Measurements from ENCODE around the gene HSD17B13.
"Not testable (repeated sequence)": the region's sequence is repeated elsewhere in the genome, so short reads cannot be mapped to it uniquely, and the experiment has no call there.

Gene HSD17B13

GRCh38 chr4:87316961-87317360, 5.7 kb downstream of the HSD17B13 start:
- Histone ChIP-seq H3K36me3 (ENCODE audit: control insufficient read depth in 2 of 2, insufficient read depth in 2 of 2, low read length in 2 of 2) (no peaks in the 10 kb centered on the region), H3K9me3 (ENCODE audit: control insufficient read depth in 2 of 2, low read length in 2 of 2) (no peaks in the 10 kb centered on the region), H3K4me3 (ENCODE audit: low read length in 2 of 2) (no peak overlapping the region), H3K9ac (ENCODE audit: low read length in 2 of 2) (no peak overlapping the region), H3K27me3 (ENCODE audit: control insufficient read depth in 1 of 2, insufficient read depth in 2 of 2, low read length in 2 of 2) (no peaks in the 10 kb centered on the region), H3K27ac (ENCODE audit: low read length) (no peak overlapping the region), H3K4me1 (ENCODE audit: control insufficient read depth, insufficient read depth, low read length) (no peaks in the 10 kb centered on the region)

- not testable (repeated sequence) for H3K4me3 ChIP-seq (ENCODE audit: low read length in 2 of 2); H3K27me3 ChIP-seq (ENCODE audit: control insufficient read depth in 1 of 2, insufficient read depth in 2 of 2, low read length in 2 of 2); H3K36me3 ChIP-seq (ENCODE audit: control insufficient read depth in 2 of 2, insufficient read depth in 2 of 2, low read length in 2 of 2); H3K4me1 ChIP-seq (ENCODE audit: control insufficient read depth, insufficient read depth, low read length); H3K9me3 ChIP-seq (ENCODE audit: control insufficient read depth in 2 of 2, low read length in 2 of 2); H3K27ac ChIP-seq (ENCODE audit: low read length); H3K9ac ChIP-seq (ENCODE audit: low read length in 2 of 2)
These were observed 7.7 kb downstream of the HSD17B13 start for GRCh38 chr4:87315000-87315399.

GRCh38 chr4:87313756-87314155, 8.9 kb downstream of the HSD17B13 start:
- Histone ChIP-seq H3K9me3 (ENCODE audit: control insufficient read depth in 2 of 2, low read length in 2 of 2) (no peaks in the 10 kb centered on the region), H3K4me1 (ENCODE audit: control insufficient read depth, insufficient read depth, low read length) (no peaks in the 10 kb centered on the region), H3K27ac (ENCODE audit: low read length) (no peak overlapping the region), H3K9ac (ENCODE audit: low read length in 2 of 2) (no peak overlapping the region), H3K27me3 (ENCODE audit: control insufficient read depth in 1 of 2, insufficient read depth in 2 of 2, low read length in 2 of 2) (no peaks in the 10 kb centered on the region), H3K4me3 (ENCODE audit: low read length in 2 of 2) (no peak overlapping the region), H3K36me3 (ENCODE audit: control insufficient read depth in 2 of 2, insufficient read depth in 2 of 2, low read length in 2 of 2) (no peaks in the 10 kb centered on the region)

GRCh38 chr4:87311684-87312083, 11.0 kb downstream of the HSD17B13 start:
- Histone ChIP-seq H3K27ac (ENCODE audit: low read length) (no peak overlapping the region), H3K36me3 (ENCODE audit: control insufficient read depth in 2 of 2, insufficient read depth in 2 of 2, low read length in 2 of 2) (no peaks in the 10 kb centered on the region), H3K4me1 (ENCODE audit: control insufficient read depth, insufficient read depth, low read length) (no peaks in the 10 kb centered on the region)

GRCh38 chr4:87310691-87311335, 11.9 kb downstream of the HSD17B13 start:
- no peaks in the 10 kb centered on the region for H3K27me3 ChIP-seq (ENCODE audit: control insufficient read depth in 1 of 2, insufficient read depth in 2 of 2, low read length in 2 of 2)
- no peak overlapping the region for H3K4me3 ChIP-seq (ENCODE audit: low read length in 2 of 2)
- H3K9ac ChIP-seq (ENCODE audit: low read length in 2 of 2) = no peak overlapping the region
- H3K9me3 ChIP-seq (ENCODE audit: control insufficient read depth in 2 of 2, low read length in 2 of 2) = no peaks in the 10 kb centered on the region
- no peaks in the 10 kb centered on the region for H3K36me3 ChIP-seq (ENCODE audit: control insufficient read depth in 2 of 2, insufficient read depth in 2 of 2, low read length in 2 of 2)
- no peak overlapping the region for H3K27ac ChIP-seq (ENCODE audit: low read length)
- no peaks in the 10 kb centered on the region for H3K4me1 ChIP-seq (ENCODE audit: control insufficient read depth, insufficient read depth, low read length)

More at GRCh38 chr4:87311684-87312083, 11.0 kb downstream of the HSD17B13 start:
- H3K27me3 ChIP-seq (ENCODE audit: control insufficient read depth in 1 of 2, insufficient read depth in 2 of 2, low read length in 2 of 2) = no peaks in the 10 kb centered on the region
- H3K9ac ChIP-seq (ENCODE audit: low read length in 2 of 2) = no peak overlapping the region
- H3K9me3 ChIP-seq (ENCODE audit: control insufficient read depth in 2 of 2, low read length in 2 of 2) = no peaks in the 10 kb centered on the region
- H3K4me3 ChIP-seq (ENCODE audit: low read length in 2 of 2) = no peak overlapping the region

- Histone ChIP-seq H3K27ac (ENCODE audit: low read length) (no peak overlapping the region), H3K4me3 (ENCODE audit: low read length in 2 of 2) (no peak overlapping the region), H3K9me3 (ENCODE audit: control insufficient read depth in 2 of 2, low read length in 2 of 2) (no peaks in the 10 kb centered on the region), H3K36me3 (ENCODE audit: control insufficient read depth in 2 of 2, insufficient read depth in 2 of 2, low read length in 2 of 2) (no peaks in the 10 kb centered on the region), H3K9ac (ENCODE audit: low read length in 2 of 2) (no peak overlapping the region), H3K27me3 (ENCODE audit: control insufficient read depth in 1 of 2, insufficient read depth in 2 of 2, low read length in 2 of 2) (no peaks in the 10 kb centered on the region), H3K4me1 (ENCODE audit: control insufficient read depth, insufficient read depth, low read length) (no peaks in the 10 kb centered on the region)
These were observed 13.1 kb downstream of the HSD17B13 start for GRCh38 chr4:87309625-87310024.

- Histone ChIP-seq H3K4me1 (ENCODE audit: control insufficient read depth, insufficient read depth, low read length) (no peaks in the 10 kb centered on the region), H3K9ac (ENCODE audit: low read length in 2 of 2) (no peak overlapping the region), H3K27ac (ENCODE audit: low read length) (no peak overlapping the region), H3K4me3 (ENCODE audit: low read length in 2 of 2) (no peak overlapping the region), H3K9me3 (ENCODE audit: control insufficient read depth in 2 of 2, low read length in 2 of 2) (no peaks in the 10 kb centered on the region), H3K27me3 (ENCODE audit: control insufficient read depth in 1 of 2, insufficient read depth in 2 of 2, low read length in 2 of 2) (no peaks in the 10 kb centered on the region), H3K36me3 (ENCODE audit: control insufficient read depth in 2 of 2, insufficient read depth in 2 of 2, low read length in 2 of 2) (no peaks in the 10 kb centered on the region)
These were observed 16.6 kb downstream of the HSD17B13 start for GRCh38 chr4:87306056-87306455.

GRCh38 chr4:87305562-87305961, 17.1 kb downstream of the HSD17B13 start:
- H3K4me1 ChIP-seq (ENCODE audit: control insufficient read depth, insufficient read depth, low read length) = no peaks in the 10 kb centered on the region
- no peak overlapping the region for H3K9ac ChIP-seq (ENCODE audit: low read length in 2 of 2)
- no peaks in the 10 kb centered on the region for H3K36me3 ChIP-seq (ENCODE audit: control insufficient read depth in 2 of 2, insufficient read depth in 2 of 2, low read length in 2 of 2)

GRCh38 chr4:87304745-87305432, 17.8 kb downstream of the HSD17B13 start:
- H3K27ac ChIP-seq (ENCODE audit: low read length) = no peak overlapping the region
- no peaks in the 10 kb centered on the region for H3K9me3 ChIP-seq (ENCODE audit: control insufficient read depth in 2 of 2, low read length in 2 of 2)
- H3K9ac ChIP-seq (ENCODE audit: low read length in 2 of 2) = no peak overlapping the region
- H3K36me3 ChIP-seq (ENCODE audit: control insufficient read depth in 2 of 2, insufficient read depth in 2 of 2, low read length in 2 of 2) = no peaks in the 10 kb centered on the region
- no peaks in the 10 kb centered on the region for H3K4me1 ChIP-seq (ENCODE audit: control insufficient read depth, insufficient read depth, low read length)
- no peak overlapping the region for H3K4me3 ChIP-seq (ENCODE audit: low read length in 2 of 2)
- no peaks in the 10 kb centered on the region for H3K27me3 ChIP-seq (ENCODE audit: control insufficient read depth in 1 of 2, insufficient read depth in 2 of 2, low read length in 2 of 2)

More at GRCh38 chr4:87305562-87305961, 17.1 kb downstream of the HSD17B13 start:
- no peaks in the 10 kb centered on the region for H3K9me3 ChIP-seq (ENCODE audit: control insufficient read depth in 2 of 2, low read length in 2 of 2)
- H3K27ac ChIP-seq (ENCODE audit: low read length) = no peak overlapping the region
- H3K4me3 ChIP-seq (ENCODE audit: low read length in 2 of 2) = no peak overlapping the region
- H3K27me3 ChIP-seq (ENCODE audit: control insufficient read depth in 1 of 2, insufficient read depth in 2 of 2, low read length in 2 of 2) = no peaks in the 10 kb centered on the region

GRCh38 chr4:87299898-87300297, 22.8 kb downstream of the HSD17B13 start:
- no peak overlapping the region for H3K9ac ChIP-seq (ENCODE audit: low read length in 2 of 2)
- H3K9me3 ChIP-seq (ENCODE audit: control insufficient read depth in 2 of 2, low read length in 2 of 2) = no peaks in the 10 kb centered on the region
- no peaks in the 10 kb centered on the region for H3K4me1 ChIP-seq (ENCODE audit: control insufficient read depth, insufficient read depth, low read length)
- no peaks in the 10 kb centered on the region for H3K36me3 ChIP-seq (ENCODE audit: control insufficient read depth in 2 of 2, insufficient read depth in 2 of 2, low read length in 2 of 2)
- H3K4me3 ChIP-seq (ENCODE audit: low read length in 2 of 2) = no peak overlapping the region
- no peaks in the 10 kb centered on the region for H3K27me3 ChIP-seq (ENCODE audit: control insufficient read depth in 1 of 2, insufficient read depth in 2 of 2, low read length in 2 of 2)
- no peak overlapping the region for H3K27ac ChIP-seq (ENCODE audit: low read length)

- Histone ChIP-seq H3K27ac (ENCODE audit: low read length) (no peak overlapping the region), H3K9ac (ENCODE audit: low read length in 2 of 2) (no peak overlapping the region), H3K9me3 (ENCODE audit: control insufficient read depth in 2 of 2, low read length in 2 of 2) (no peaks in the 10 kb centered on the region), H3K27me3 (ENCODE audit: control insufficient read depth in 1 of 2, insufficient read depth in 2 of 2, low read length in 2 of 2) (no peaks in the 10 kb centered on the region), H3K36me3 (ENCODE audit: control insufficient read depth in 2 of 2, insufficient read depth in 2 of 2, low read length in 2 of 2) (no peaks in the 10 kb centered on the region), H3K4me1 (ENCODE audit: control insufficient read depth, insufficient read depth, low read length) (no peaks in the 10 kb centered on the region), H3K4me3 (ENCODE audit: low read length in 2 of 2) (no peak overlapping the region)
These were observed 24.3 kb downstream of the HSD17B13 start for GRCh38 chr4:87298362-87298761.
